HepG2 (cell line): Measurements from ENCODE around the gene PLEKHO1. TPM values are rescaled to one million over a fixed set of nuclear protein-coding genes. Genes with fewer than 3 reads are reported as not detected.

Experiments
- ATAC-seq: fragments of 200-7000 bp; cut with Tn5 transposase; 3 replicates; pipeline ENCODE4 v1.9.1; 2020; ENCODE audit warnings: mild to moderate bottlenecking, moderate library complexity
- BruUV-seq: library from RNA; stranded (reverse); fragments of 400-500 nt; replicated peaks from 2 replicates; lab custom pipeline; 2021; lab: Mats Ljungman, UMichigan
- CTCF ChIA-PET: fragments of 300-600 bp; formaldehyde crosslinking; extraction: SDS; loops from one replicate; lab custom pipeline; 2021; ENCODE audit warnings: low total read pairs, inconsistent platforms, low intra/inter-chr PET ratio; lab: Yijun Ruan, JAX
- POLR2A ChIA-PET: fragments of 350-600 bp; sonication (Branson Sonifier 250); formaldehyde crosslinking; loops from one replicate; lab custom pipeline; 2020; ENCODE audit warnings: antibody characterized with exemption, inconsistent platforms; lab: Yijun Ruan, JAX
- DNase-seq: peaks from one replicate; pipeline ENCODE4 v3.0.0-alpha.2; 2015; ENCODE audit warnings: low spot score
- FAIRE-seq: peaks from 3 replicates; lab custom pipeline; 2011; peaks lifted over from hg19 to GRCh38; lab: Jason Lieb, UNC
- H2AFZ ChIP-seq: one replicate; pipeline ENCODE4 v1.6.1; 2011; ENCODE audit warnings: low read length, inconsistent platforms
- H3K27ac ChIP-seq: fragments of 300-600 bp; 3 replicates; pipeline ENCODE4 v1.8.0; 2011; ENCODE audit warnings: mixed run types, mild to moderate bottlenecking, mixed read lengths, low read length, inconsistent platforms; ENCODE audit not compliant: insufficient read depth; ENCODE audit errors: extremely low read length
- H3K27me3 ChIP-seq, 2 experiments: fragments of 200-600 bp in 1 of 2; 2 replicates in 1 of 2; 3 replicates in 1 of 2; pipeline versions ENCODE4 v1.6.0 to v1.8.0; 2011; ENCODE audit warnings: low read length in 2 of 2, mild to moderate bottlenecking in 2 of 2, moderate library complexity in 2 of 2, inconsistent platforms in 1 of 2; ENCODE audit not compliant: insufficient read depth in 2 of 2, control insufficient read depth in 1 of 2
- H3K36me3 ChIP-seq, 2 experiments: fragments of 200-600 bp in 1 of 2; replicated peaks in 1 of 2; 2 replicates in 1 of 2; 3 replicates in 1 of 2; pipeline versions ENCODE4 v1.5.1 to v1.8.0; 2011; ENCODE audit warnings: low read length in 2 of 2, inconsistent platforms in 1 of 2; ENCODE audit not compliant: insufficient read depth in 2 of 2, control insufficient read depth in 1 of 2
- H3K4me1 ChIP-seq: 2 replicates; pipeline ENCODE4 v1.5.1; 2012; ENCODE audit warnings: low read length, inconsistent platforms; ENCODE audit not compliant: insufficient read depth
- H3K4me2 ChIP-seq: 2 replicates; pipeline ENCODE4 v1.6.0; 2011; ENCODE audit warnings: low read depth, low read length, inconsistent platforms
- H3K4me3 ChIP-seq, 3 experiments: fragments of 200-600 bp in 1 of 3; sonication (generic), shearing (Covaris generic) in 1 of 3; replicated peaks in 1 of 3; 2 replicates each; pipeline ENCODE4 v1.5.1; 2011 to 2016; ENCODE audit warnings: low read length in 3 of 3, inconsistent platforms in 2 of 3, low read depth in 2 of 3, mild to moderate bottlenecking in 2 of 3, control low read depth in 1 of 3, mixed read lengths in 1 of 3; ENCODE audit not compliant: insufficient read depth in 1 of 3
- H3K79me2 ChIP-seq: one replicate; pipeline ENCODE4 v1.6.1; 2011; ENCODE audit warnings: low read length, inconsistent platforms; ENCODE audit not compliant: insufficient read depth
- H3K9ac ChIP-seq: 2 replicates; pipeline ENCODE4 v1.6.0; 2011; ENCODE audit warnings: mild to moderate bottlenecking, low read depth, low read length, inconsistent platforms; ENCODE audit not compliant: insufficient read depth
- H3K9me3 ChIP-seq: 2 replicates; pipeline ENCODE4 v1.5.1; 2012; ENCODE audit warnings: mild to moderate bottlenecking, low read length
- H4K20me1 ChIP-seq: 2 replicates; pipeline ENCODE4 v1.6.0; 2011; ENCODE audit warnings: inconsistent platforms, mild to moderate bottlenecking, low read length, moderate library complexity; ENCODE audit not compliant: insufficient read depth
- AGO2 ChIP-seq: fragments of 200-400 bp; formaldehyde crosslinking; optimal IDR thresholded peaks from 2 replicates; pipeline ENCODE3; 2017; ENCODE audit warnings: mild to moderate bottlenecking, low read depth, low read length, moderate library complexity
- ARNTL ChIP-seq: sonication (generic); formaldehyde crosslinking; IDR thresholded peaks from 2 replicates; pipeline ENCODE4 v1.4.0; 2020; ENCODE audit warnings: mild to moderate bottlenecking, missing genetic modification reagents
- BCL6 ChIP-seq: IDR thresholded peaks from 2 replicates; pipeline ENCODE4 v1.6.1; 2016; ENCODE audit warnings: missing genetic modification reagents, missing compliant biosample characterization
- EZH2 ChIP-seq: conservative IDR thresholded peaks from 2 replicates; pipeline ENCODE4 v1.6.1; 2012; ENCODE audit warnings: mild to moderate bottlenecking, low read depth, low read length, moderate library complexity
- MAFK ChIP-seq, 2 experiments: IDR thresholded peaks in 1 of 2; conservative IDR thresholded peaks in 1 of 2; 2 replicates each; pipeline ENCODE4 v1.6.1; 2011; ENCODE audit warnings: improper control_type of control experiment in 2 of 2, low read length in 2 of 2
- MAZ ChIP-seq, 2 experiments: sonication (generic) in 1 of 2; formaldehyde crosslinking in 1 of 2; IDR thresholded peaks; 2 replicates each; pipeline versions ENCODE4 v1.5.0 to v1.6.1; 2012 to 2020; ENCODE audit warnings: low read depth in 2 of 2, mild to moderate bottlenecking in 2 of 2, borderline replicate concordance in 1 of 2, improper control_type of control experiment in 1 of 2, low read length in 1 of 2, missing genetic modification reagents in 1 of 2, moderate library complexity in 1 of 2
- NBN ChIP-seq: fragments of 450-650 bp; conservative IDR thresholded peaks from 2 replicates; pipeline ENCODE4 v1.6.1; 2017
- ZNF484 ChIP-seq: sonication (generic); formaldehyde crosslinking; IDR thresholded peaks from 2 replicates; pipeline ENCODE4 v1.5.1; 2020; ENCODE audit warnings: mild to moderate bottlenecking, low read depth, missing genetic modification reagents, borderline replicate concordance
- ZNF749 ChIP-seq: sonication (generic); formaldehyde crosslinking; IDR thresholded peaks from 2 replicates; pipeline ENCODE4 v1.8.0; 2022; ENCODE audit warnings: mild to moderate bottlenecking, missing genetic modification reagents, moderate library complexity, borderline replicate concordance
- ZNF83 ChIP-seq: sonication (generic); formaldehyde crosslinking; IDR thresholded peaks from 2 replicates; pipeline ENCODE4 v1.4.0; 2020; ENCODE audit warnings: missing genetic modification reagents, mild to moderate bottlenecking, borderline replicate concordance
- WGBS: methylation state at CpG from one replicate; pipeline ENCODE4 v1.1.6; 2017; ENCODE audit warnings: low lambda C conversion rate; 5-methylcytosine and 5-hydroxymethylcytosine counted together
- in situ Hi-C: cut with HindIII; loops from 2 replicates; pipeline ENCODE4 v1.10.0; 2017; ENCODE audit warnings: low pct_unique_long_range_greater_than_20kb; ENCODE audit not compliant: extremely low pct_ligation_motif_present
- intact Hi-C: fragments of 100-400 bp; cut with micrococcal nuclease; formaldehyde crosslinking; loops from one replicate; pipeline ENCODE4 v1.10.0; 2022; ENCODE audit not compliant: unreplicated experiment
- polyA plus RNA-seq, 8 experiments: library from polyadenylated mRNA; depleted of rRNA in 3 of 8; stranded (reverse) in 7 of 8; unstranded in 1 of 8; fragments of >200 nt; fragmentation: Illumina TruSeq in 4 of 8; extraction: Trizol in 4 of 8; gene quantifications; 2 replicates each; pipeline versions ENCODE4 v1.2.1 to v1.2.3, GENCODE V29; 2011 to 2016; ENCODE audit warnings: low read depth in 4 of 8, missing spikeins in 1 of 8, mixed read lengths in 1 of 8; ENCODE audit not compliant: insufficient read depth in 1 of 8
- total RNA-seq, 5 experiments: library from RNA; depleted of rRNA; stranded (reverse); fragments of >200 nt; fragmentation: Illumina TruSeq; extraction: Trizol; gene quantifications; 2 replicates each; pipeline ENCODE4 v1.2.3, GENCODE V29; 2016; ENCODE audit warnings: low read depth in 1 of 5
- TF ChIP-seq, protein P1 (sequence below): sonication (generic); formaldehyde crosslinking; IDR thresholded peaks from 2 replicates; pipeline ENCODE4 v1.9.0; 2021; ENCODE audit warnings: missing genetic modification reagents, mild to moderate bottlenecking, borderline replicate concordance
- TF ChIP-seq, protein P2 (sequence below): sonication (generic); formaldehyde crosslinking; IDR thresholded peaks from 2 replicates; pipeline ENCODE4 v1.4.0; 2020; ENCODE audit warnings: missing genetic modification reagents
- TF ChIP-seq, protein P3 (sequence below): sonication (generic); formaldehyde crosslinking; IDR thresholded peaks from 2 replicates; pipeline ENCODE4 v1.8.1; 2022; ENCODE audit warnings: mild to moderate bottlenecking, missing genetic modification reagents
- TF ChIP-seq, protein P4 (sequence below): conservative IDR thresholded peaks from 2 replicates; pipeline ENCODE4 v1.6.1; 2018; ENCODE audit warnings: missing genetic modification reagents
- TF ChIP-seq, protein P5 (sequence below): IDR thresholded peaks from 2 replicates; pipeline ENCODE4 v1.6.1; 2018; ENCODE audit warnings: missing genetic modification reagents
- TF ChIP-seq, protein P6 (sequence below): sonication (generic); formaldehyde crosslinking; IDR thresholded peaks from 2 replicates; pipeline ENCODE4 v1.9.0; 2021; ENCODE audit warnings: missing genetic modification reagents, borderline replicate concordance

The PLEKHO1 gene
- total and polyA plus RNA-seq, 2 of the 13 experiments (the other 11 are each of a cell fraction or from before 2014, with no cell fraction given) = 9.8 to 10.1 TPM

DNA sequence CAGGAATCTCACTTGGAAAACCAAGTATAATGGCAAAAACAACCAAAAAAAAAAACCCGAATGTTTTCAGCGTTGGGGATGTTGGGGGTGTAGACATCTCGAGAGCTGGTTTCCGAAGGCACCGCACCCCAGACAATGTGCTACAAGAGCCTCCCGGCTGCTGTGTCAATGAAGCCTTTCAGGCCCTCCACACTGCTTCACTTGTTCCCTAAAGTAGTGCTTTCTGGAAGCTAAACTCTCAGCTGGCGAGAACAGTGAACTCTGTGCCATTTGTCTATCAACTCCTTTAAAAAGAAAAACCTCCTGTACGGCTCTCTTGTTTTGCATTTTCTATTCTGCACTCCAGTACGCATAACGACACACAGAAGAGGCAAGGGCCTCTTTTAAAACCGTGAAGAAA is 32.5 kb downstream of the PLEKHO1 start:
- no peaks in the 10 kb centered on the region for H3K79me2 ChIP-seq
- in situ Hi-C loops = no loop called here
- H3K4me2 ChIP-seq = no peak overlapping the region
- no peak for DNase-seq
- CTCF ChIA-PET = no interaction called here
- BruUV-seq = no TSS peak
- no peaks in the 10 kb centered on the region for H3K9me3 ChIP-seq
- no peaks in the 10 kb centered on the region for H3K36me3 ChIP-seq
- no peak overlapping the region for H3K9ac ChIP-seq
- no peak for FAIRE-seq
- intact Hi-C loops = no loop called here
- H3K4me3 ChIP-seq = no peak overlapping the region
- H4K20me1 ChIP-seq = no peaks in the 10 kb centered on the region
- H2AFZ ChIP-seq = no peak overlapping the region
- H3K27me3 ChIP-seq = 0 out of 5 replicates have a peak, but pooled peaks cover 0 to 5% of the 10 kb centered on the region in 2 experiments
- H3K27ac ChIP-seq = no peak overlapping the region
- POLR2A ChIA-PET = no interaction called here
- TF ChIP-seq, protein P1, sequence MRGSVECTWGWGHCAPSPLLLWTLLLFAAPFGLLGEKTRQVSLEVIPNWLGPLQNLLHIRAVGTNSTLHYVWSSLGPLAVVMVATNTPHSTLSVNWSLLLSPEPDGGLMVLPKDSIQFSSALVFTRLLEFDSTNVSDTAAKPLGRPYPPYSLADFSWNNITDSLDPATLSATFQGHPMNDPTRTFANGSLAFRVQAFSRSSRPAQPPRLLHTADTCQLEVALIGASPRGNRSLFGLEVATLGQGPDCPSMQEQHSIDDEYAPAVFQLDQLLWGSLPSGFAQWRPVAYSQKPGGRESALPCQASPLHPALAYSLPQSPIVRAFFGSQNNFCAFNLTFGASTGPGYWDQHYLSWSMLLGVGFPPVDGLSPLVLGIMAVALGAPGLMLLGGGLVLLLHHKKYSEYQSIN = no peak
- TF ChIP-seq ZNF83 (CRISPR knock-in tag) (no peak), MAZ (IDR thresholded peaks at IDR 0.05; ENCODE audit: borderline replicate concordance, low read depth, low read length) (no peak), MAZ (CRISPR knock-in tag; IDR thresholded peaks at IDR 0.05; ENCODE audit: low read depth) (no peak), MAFK (conservative IDR thresholded peaks at IDR 0.05 in 1 of 2, IDR thresholded peaks at IDR 0.05 in 1 of 2; ENCODE audit: low read length in 2 of 2) (no peak), EZH2 (no peak), ZNF749 (CRISPR knock-in tag) (no peak), NBN (no peak), AGO2 (no peak), ARNTL (CRISPR knock-in tag) (no peak), BCL6 (CRISPR knock-in tag) (no peak), ZNF484 (no peak)
- TF ChIP-seq, protein P2, sequence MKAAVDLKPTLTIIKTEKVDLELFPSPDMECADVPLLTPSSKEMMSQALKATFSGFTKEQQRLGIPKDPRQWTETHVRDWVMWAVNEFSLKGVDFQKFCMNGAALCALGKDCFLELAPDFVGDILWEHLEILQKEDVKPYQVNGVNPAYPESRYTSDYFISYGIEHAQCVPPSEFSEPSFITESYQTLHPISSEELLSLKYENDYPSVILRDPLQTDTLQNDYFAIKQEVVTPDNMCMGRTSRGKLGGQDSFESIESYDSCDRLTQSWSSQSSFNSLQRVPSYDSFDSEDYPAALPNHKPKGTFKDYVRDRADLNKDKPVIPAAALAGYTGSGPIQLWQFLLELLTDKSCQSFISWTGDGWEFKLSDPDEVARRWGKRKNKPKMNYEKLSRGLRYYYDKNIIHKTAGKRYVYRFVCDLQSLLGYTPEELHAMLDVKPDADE (CRISPR knock-in tag) = no peak
- TF ChIP-seq, protein P3, sequence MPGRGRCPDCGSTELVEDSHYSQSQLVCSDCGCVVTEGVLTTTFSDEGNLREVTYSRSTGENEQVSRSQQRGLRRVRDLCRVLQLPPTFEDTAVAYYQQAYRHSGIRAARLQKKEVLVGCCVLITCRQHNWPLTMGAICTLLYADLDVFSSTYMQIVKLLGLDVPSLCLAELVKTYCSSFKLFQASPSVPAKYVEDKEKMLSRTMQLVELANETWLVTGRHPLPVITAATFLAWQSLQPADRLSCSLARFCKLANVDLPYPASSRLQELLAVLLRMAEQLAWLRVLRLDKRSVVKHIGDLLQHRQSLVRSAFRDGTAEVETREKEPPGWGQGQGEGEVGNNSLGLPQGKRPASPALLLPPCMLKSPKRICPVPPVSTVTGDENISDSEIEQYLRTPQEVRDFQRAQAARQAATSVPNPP (CRISPR knock-in tag) = no peak
- TF ChIP-seq, protein P4, sequence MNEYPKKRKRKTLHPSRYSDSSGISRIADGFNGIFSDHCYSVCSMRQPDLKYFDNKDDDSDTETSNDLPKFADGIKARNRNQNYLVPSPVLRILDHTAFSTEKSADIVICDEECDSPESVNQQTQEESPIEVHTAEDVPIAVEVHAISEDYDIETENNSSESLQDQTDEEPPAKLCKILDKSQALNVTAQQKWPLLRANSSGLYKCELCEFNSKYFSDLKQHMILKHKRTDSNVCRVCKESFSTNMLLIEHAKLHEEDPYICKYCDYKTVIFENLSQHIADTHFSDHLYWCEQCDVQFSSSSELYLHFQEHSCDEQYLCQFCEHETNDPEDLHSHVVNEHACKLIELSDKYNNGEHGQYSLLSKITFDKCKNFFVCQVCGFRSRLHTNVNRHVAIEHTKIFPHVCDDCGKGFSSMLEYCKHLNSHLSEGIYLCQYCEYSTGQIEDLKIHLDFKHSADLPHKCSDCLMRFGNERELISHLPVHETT (CRISPR knock-in tag) = no peak
- TF ChIP-seq, protein P5, sequence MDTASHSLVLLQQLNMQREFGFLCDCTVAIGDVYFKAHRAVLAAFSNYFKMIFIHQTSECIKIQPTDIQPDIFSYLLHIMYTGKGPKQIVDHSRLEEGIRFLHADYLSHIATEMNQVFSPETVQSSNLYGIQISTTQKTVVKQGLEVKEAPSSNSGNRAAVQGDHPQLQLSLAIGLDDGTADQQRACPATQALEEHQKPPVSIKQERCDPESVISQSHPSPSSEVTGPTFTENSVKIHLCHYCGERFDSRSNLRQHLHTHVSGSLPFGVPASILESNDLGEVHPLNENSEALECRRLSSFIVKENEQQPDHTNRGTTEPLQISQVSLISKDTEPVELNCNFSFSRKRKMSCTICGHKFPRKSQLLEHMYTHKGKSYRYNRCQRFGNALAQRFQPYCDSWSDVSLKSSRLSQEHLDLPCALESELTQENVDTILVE = no peak
- TF ChIP-seq, protein P6, sequence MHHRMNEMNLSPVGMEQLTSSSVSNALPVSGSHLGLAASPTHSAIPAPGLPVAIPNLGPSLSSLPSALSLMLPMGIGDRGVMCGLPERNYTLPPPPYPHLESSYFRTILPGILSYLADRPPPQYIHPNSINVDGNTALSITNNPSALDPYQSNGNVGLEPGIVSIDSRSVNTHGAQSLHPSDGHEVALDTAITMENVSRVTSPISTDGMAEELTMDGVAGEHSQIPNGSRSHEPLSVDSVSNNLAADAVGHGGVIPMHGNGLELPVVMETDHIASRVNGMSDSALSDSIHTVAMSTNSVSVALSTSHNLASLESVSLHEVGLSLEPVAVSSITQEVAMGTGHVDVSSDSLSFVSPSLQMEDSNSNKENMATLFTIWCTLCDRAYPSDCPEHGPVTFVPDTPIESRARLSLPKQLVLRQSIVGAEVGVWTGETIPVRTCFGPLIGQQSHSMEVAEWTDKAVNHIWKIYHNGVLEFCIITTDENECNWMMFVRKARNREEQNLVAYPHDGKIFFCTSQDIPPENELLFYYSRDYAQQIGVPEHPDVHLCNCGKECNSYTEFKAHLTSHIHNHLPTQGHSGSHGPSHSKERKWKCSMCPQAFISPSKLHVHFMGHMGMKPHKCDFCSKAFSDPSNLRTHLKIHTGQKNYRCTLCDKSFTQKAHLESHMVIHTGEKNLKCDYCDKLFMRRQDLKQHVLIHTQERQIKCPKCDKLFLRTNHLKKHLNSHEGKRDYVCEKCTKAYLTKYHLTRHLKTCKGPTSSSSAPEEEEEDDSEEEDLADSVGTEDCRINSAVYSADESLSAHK = no peak
- peaks cover 34% of the 10 kb centered on the region for H3K4me1 ChIP-seq
- ATAC-seq = no peak
- WGBS = 54% methylated on average over 11 of the region's 11 CpGs
